B cell (primary cell): Measurements from ENCODE around the gene EXD3. TPM values are rescaled to one million over a fixed set of nuclear protein-coding genes. Genes with fewer than 3 reads are reported as not detected.
A peak's percentile ranks its signal among the peaks of the same experiment; 100 is the strongest.

ENCODE experiments used
- ATAC-seq: fragments of 200-7000 bp; cut with Tn5 transposase; one replicate; pipeline ENCODE4 v1.10.0; 2021; ENCODE audit warnings: low read depth, mild to moderate bottlenecking, moderate number of reproducible peaks, moderate library complexity
- CTCF ChIA-PET: fragments of 350-600 bp; sonication (Branson Sonifier 250); formaldehyde crosslinking; loops from one replicate; lab custom pipeline; 2021; ENCODE audit warnings: antibody characterized with exemption, inconsistent platforms; lab: Charles Lee
- POLR2A ChIA-PET: fragments of 350-600 bp; sonication (Branson Sonifier 250); formaldehyde crosslinking; loops from one replicate; lab custom pipeline; 2021; ENCODE audit warnings: antibody characterized with exemption; lab: Charles Lee
- DNase-seq: peaks from one replicate; pipeline ENCODE4 v3.0.0; 2013
- H2AFZ ChIP-seq: 2 replicates; pipeline ENCODE4 v1.6.1; 2012; ENCODE audit warnings: mild to moderate bottlenecking, low read depth, low read length; ENCODE audit not compliant: insufficient read depth, poor library complexity, severe bottlenecking
- H3K27ac ChIP-seq, 2 donors: 1 replicate in 1 of 2; 2 replicates in 1 of 2; pipeline ENCODE4 v1.5.1; 2012 to 2013; ENCODE audit warnings: low read length in 2 of 2, mild to moderate bottlenecking in 2 of 2, moderate library complexity in 1 of 2
- H3K27me3 ChIP-seq, 4 experiments: fragments of 200-600 bp in 1 of 4; sonication (generic) in 1 of 4; replicated peaks in 1 of 4; 1 replicate in 2 of 4; 2 replicates in 2 of 4; pipeline versions ENCODE4 v1.6.1 to v1.7.0; 2013 to 2016; ENCODE audit warnings: low read length in 3 of 4, mild to moderate bottlenecking in 2 of 4, mixed read lengths in 1 of 4, moderate library complexity in 1 of 4; ENCODE audit not compliant: insufficient read depth in 4 of 4, control insufficient read depth in 3 of 4; ENCODE audit errors: control extremely low read depth in 1 of 4
- H3K36me3 ChIP-seq, 2 experiments: replicated peaks in 1 of 2; 1 replicate in 1 of 2; 2 replicates in 1 of 2; pipeline versions ENCODE4 v1.6.1 to v1.7.1; 2013; ENCODE audit warnings: low read length in 1 of 2; ENCODE audit not compliant: insufficient read depth in 2 of 2, control insufficient read depth in 1 of 2; ENCODE audit errors: control extremely low read depth in 1 of 2, extremely low read depth in 1 of 2
- H3K4me1 ChIP-seq, 2 donors: fragments of 200-600 bp in 1 of 2; sonication (generic) in 1 of 2; 1 replicate in 1 of 2; 2 replicates in 1 of 2; pipeline versions ENCODE4 v1.5.1 to v1.6.1; 2013 to 2017; ENCODE audit warnings: low read length in 2 of 2; ENCODE audit not compliant: control insufficient read depth in 2 of 2, insufficient read depth in 2 of 2
- H3K4me2 ChIP-seq: replicated peaks from 2 replicates; pipeline ENCODE3; 2012; ENCODE audit warnings: mild to moderate bottlenecking, low read depth, low read length; ENCODE audit not compliant: poor library complexity, severe bottlenecking
- H3K4me3 ChIP-seq, 5 experiments: fragments of 200-600 bp in 1 of 5; sonication (generic) in 1 of 5; 1 replicate in 3 of 5; 2 replicates in 2 of 5; pipeline versions ENCODE4 v1.5.1 to v1.7.0; 2011 to 2016; ENCODE audit warnings: low read length in 4 of 5, mild to moderate bottlenecking in 4 of 5, low read depth in 2 of 5, control low read depth in 1 of 5, moderate library complexity in 1 of 5; ENCODE audit not compliant: insufficient read depth in 1 of 5; ENCODE audit errors: control extremely low read depth in 1 of 5, extremely low read depth in 1 of 5
- H3K79me2 ChIP-seq: fragments of 200-600 bp; sonication (generic); one replicate; pipeline ENCODE4 v1.6.0; 2016; ENCODE audit warnings: low read length; ENCODE audit not compliant: control insufficient read depth, insufficient read depth
- H3K9ac ChIP-seq: fragments of 200-600 bp; sonication (generic); 2 replicates; pipeline ENCODE4 v1.6.1; 2017; ENCODE audit warnings: mild to moderate bottlenecking, low read length, moderate library complexity
- H3K9me3 ChIP-seq, 3 donors: one replicate each; pipeline versions ENCODE4 v1.6.1 to v1.7.1; 2013; ENCODE audit warnings: low read length in 2 of 3; ENCODE audit not compliant: control insufficient read depth in 2 of 3, insufficient read depth in 1 of 3; ENCODE audit errors: control extremely low read depth in 1 of 3
- H4K20me1 ChIP-seq: 2 replicates; pipeline ENCODE4 v1.6.0; 2012; ENCODE audit warnings: mild to moderate bottlenecking, low read length; ENCODE audit not compliant: insufficient read depth, control insufficient read depth, poor library complexity, severe bottlenecking
- H3K27ac Mint-ChIP-seq: one replicate; pipeline ENCODE4 v1.8.0; 2021; ENCODE audit warnings: mixed read lengths
- H3K27me3 Mint-ChIP-seq: one replicate; pipeline ENCODE4 v1.8.0; 2021; ENCODE audit warnings: mixed read lengths
- H3K4me1 Mint-ChIP-seq: one replicate; pipeline ENCODE4 v1.8.0; 2021; ENCODE audit warnings: mixed read lengths
- H3K4me3 Mint-ChIP-seq: one replicate; pipeline ENCODE4 v1.8.0; 2021; ENCODE audit warnings: mixed read lengths
- H3K9me3 Mint-ChIP-seq: one replicate; pipeline ENCODE4 v1.8.0; 2022; ENCODE audit warnings: mixed read lengths; ENCODE audit not compliant: insufficient read depth
- CTCF ChIP-seq: fragments of 200-600 bp; IDR thresholded peaks from one replicate; pipeline ENCODE4 v1.8.0; 2022; ENCODE audit warnings: antibody characterized with exemption, mild to moderate bottlenecking
- EZH2 ChIP-seq: IDR thresholded peaks from 2 replicates; pipeline ENCODE4 v1.6.1; 2012; ENCODE audit warnings: borderline replicate concordance, low read depth, mild to moderate bottlenecking, moderate library complexity, low read length; ENCODE audit not compliant: insufficient read depth, poor library complexity, severe bottlenecking
- WGBS: methylation state at CpG from one replicate; pipeline ENCODE4 v1.1.5; 2013; ENCODE audit warnings: missing lambda C conversion rate; ENCODE audit not compliant: insufficient coverage; 5-methylcytosine and 5-hydroxymethylcytosine counted together
- intact Hi-C: fragments of 100-400 bp; cut with micrococcal nuclease; formaldehyde crosslinking; loops from one replicate; pipeline ENCODE4 v1.10.0; 2022
- polyA plus RNA-seq: library from polyadenylated mRNA; depleted of rRNA; stranded (reverse); fragments of >200 nt; gene quantifications from 2 replicates; pipeline ENCODE4 v1.2.3, GENCODE V29; 2012
- total RNA-seq, 2 donors: library from RNA; stranded (reverse); fragments of 120-200 nt in 1 of 2; gene quantifications; 1 replicate in 1 of 2; 2 replicates in 1 of 2; pipeline versions ENCODE4 v1.2.3 to v1.2.4, GENCODE V29; 2013 to 2022

The EXD3 gene
- total and polyA plus RNA-seq, 2 donors (not counting 1 experiment from before 2014, with no cell fraction given): 22.5 to 23.7 TPM

GRCh38 chr9:137307255-137308056 lies 115.5 kb downstream of the EXD3 start:
- H3K27ac Mint-ChIP-seq: no peak overlapping the region
- H3K9ac ChIP-seq: no peak overlapping the region
- H3K4me1 ChIP-seq: peaks cover 27 to 38% of the 10 kb centered on the region in 2 donors
- H3K4me3 ChIP-seq: no peak overlapping the region
- H3K9me3 ChIP-seq: peaks cover 0 to 9% (median 0%) of the 10 kb centered on the region in 3 donors
- peaks cover 0 to 33% (median 11%) of the 10 kb centered on the region in 4 experiments for H3K27me3 ChIP-seq
- H3K4me3 Mint-ChIP-seq: no peak overlapping the region
- TF ChIP-seq EZH2 (no peak), CTCF (no peak)
- ATAC-seq: no peak
- no peaks in the 10 kb centered on the region for H3K79me2 ChIP-seq
- H4K20me1 ChIP-seq: no peaks in the 10 kb centered on the region
- no peak overlapping the region for H3K27ac ChIP-seq
- H3K27me3 Mint-ChIP-seq: no peaks in the 10 kb centered on the region
- CTCF ChIA-PET: no interaction called here
- peaks cover 13% of the 10 kb centered on the region for H3K4me1 Mint-ChIP-seq
- peak overlapping the region; percentile 49 for H3K4me2 ChIP-seq
- DNase-seq: no peak
- H2AFZ ChIP-seq: no peak overlapping the region
- intact Hi-C loops: no loop called here
- 28% methylated on average over 30 of the region's 30 CpGs for WGBS
- POLR2A ChIA-PET: no interaction called here
- no peaks in the 10 kb centered on the region for H3K36me3 ChIP-seq
- H3K9me3 Mint-ChIP-seq: no peaks in the 10 kb centered on the region

- POLR2A ChIA-PET: no interaction called here
- peaks cover 13% of the 10 kb centered on the region for H3K4me1 Mint-ChIP-seq
- no peaks in the 10 kb centered on the region for H3K79me2 ChIP-seq
- H3K4me1 ChIP-seq: peaks cover 27 to 38% of the 10 kb centered on the region in 2 donors
- CTCF ChIA-PET: no interaction called here
- H3K27me3 Mint-ChIP-seq: no peaks in the 10 kb centered on the region
- H3K9me3 ChIP-seq: peaks cover 0 to 9% (median 0%) of the 10 kb centered on the region in 3 donors
- H3K4me2 ChIP-seq: peak overlapping the region; percentile 49
- no peaks in the 10 kb centered on the region for H4K20me1 ChIP-seq
- H2AFZ ChIP-seq: no peak overlapping the region
- no peak overlapping the region for H3K4me3 ChIP-seq
- no peak overlapping the region for H3K9ac ChIP-seq
- H3K27ac Mint-ChIP-seq: no peak overlapping the region
- no peak overlapping the region for H3K27ac ChIP-seq
- DNase-seq: no peak
- H3K36me3 ChIP-seq: no peaks in the 10 kb centered on the region
- TF ChIP-seq CTCF (no peak), EZH2 (no peak)
- peaks cover 0 to 33% (median 11%) of the 10 kb centered on the region in 4 experiments for H3K27me3 ChIP-seq
- intact Hi-C loops: no loop called here
- no peak overlapping the region for H3K4me3 Mint-ChIP-seq
- 38% methylated on average over 23 of the region's 23 CpGs for WGBS
- ATAC-seq: no peak
- H3K9me3 Mint-ChIP-seq: no peaks in the 10 kb centered on the region
Measured at GRCh38 chr9:137306850-137307254, 116.1 kb downstream of the EXD3 start.
